DMS 273 treated with DMSO at 0.1 percent for 48 hours (cell line): ENCODE measurements around the gene ETS1.

Experiments
- DNase-seq: peaks from one replicate; lab custom pipeline; 2025; lab: John Stamatoyannopoulos, UW

Gene ETS1

GRCh38 chr11:128518493-128519207, 68.7 kb downstream of the ETS1 start:
- no peak for DNase-seq

GRCh38 chr11:128517451-128518230, 69.7 kb downstream of the ETS1 start:
- DNase-seq = no peak

- DNase-seq = no peak
These were observed 70.5 kb downstream of the ETS1 start for GRCh38 chr11:128516886-128517285.

GRCh38 chr11:128515826-128516778, 71.3 kb downstream of the ETS1 start:
- DNase-seq = no peak

- no peak for DNase-seq
These were observed 72.3 kb downstream of the ETS1 start for GRCh38 chr11:128515086-128515485.

- no peak for DNase-seq
These were observed 73.3 kb downstream of the ETS1 start for GRCh38 chr11:128513915-128514681.

- no peak for DNase-seq
These were observed 74.8 kb downstream of the ETS1 start for GRCh38 chr11:128512474-128512996.

GRCh38 chr11:128511712-128512111, 75.6 kb downstream of the ETS1 start:
- DNase-seq = no peak

- no peak for DNase-seq
These were observed 77.6 kb downstream of the ETS1 start for GRCh38 chr11:128509621-128510389.

GRCh38 chr11:128508770-128509510, 78.4 kb downstream of the ETS1 start:
- DNase-seq = no peak

GRCh38 chr11:128507936-128508335, 79.4 kb downstream of the ETS1 start:
- DNase-seq = no peak

- peak; percentile 24 for DNase-seq
These were observed 80.3 kb downstream of the ETS1 start for GRCh38 chr11:128506999-128507611.

- no peak for DNase-seq
These were observed 81.0 kb downstream of the ETS1 start for GRCh38 chr11:128506356-128506755.

- DNase-seq = no peak
These were observed 81.8 kb downstream of the ETS1 start for GRCh38 chr11:128505449-128506065.

GRCh38 chr11:128504486-128504885, 82.9 kb downstream of the ETS1 start:
- no peak for DNase-seq

GRCh38 chr11:128503245-128503991, 83.9 kb downstream of the ETS1 start:
- DNase-seq = peak; percentile 51

GRCh38 chr11:128502726-128503125, 84.6 kb downstream of the ETS1 start:
- DNase-seq = no peak
